Mesothelial cell of epicardium (in vitro differentiated cells): ENCODE results near the gene TDRD9. TPM values are rescaled to one million over a fixed set of nuclear protein-coding genes. Genes with fewer than 3 reads are reported as not detected.

ENCODE experiments used
- DNase-seq, 2 experiments: peaks; one replicate each; pipeline ENCODE4 v3.0.0; 2021; ENCODE audit warnings: low spot score in 2 of 2; ENCODE audit not compliant: unreplicated experiment in 2 of 2
- H3K27ac Mint-ChIP-seq: 2 replicates; pipeline ENCODE4 v1.8.0; 2021; ENCODE audit warnings: mixed read lengths
- H3K27me3 Mint-ChIP-seq: 2 replicates; pipeline ENCODE4 v1.8.0; 2021; ENCODE audit warnings: low read depth, mixed read lengths
- H3K36me3 Mint-ChIP-seq: 2 replicates; pipeline ENCODE4 v1.8.0; 2021; ENCODE audit warnings: mixed read lengths
- H3K4me1 Mint-ChIP-seq: 2 replicates; pipeline ENCODE4 v1.8.0; 2021; ENCODE audit warnings: mixed read lengths
- H3K4me3 Mint-ChIP-seq: 2 replicates; pipeline ENCODE4 v1.8.0; 2021; ENCODE audit warnings: mild to moderate bottlenecking, moderate library complexity, mixed read lengths
- H3K9me3 Mint-ChIP-seq: 2 replicates; pipeline ENCODE4 v1.8.0; 2021; ENCODE audit warnings: mixed read lengths
- CTCF ChIP-seq: fragments of 200-600 bp; sonication (generic); IDR thresholded peaks from one replicate; pipeline ENCODE4 v1.5.0; 2021; ENCODE audit warnings: antibody characterized with exemption; ENCODE audit not compliant: unreplicated experiment
- total RNA-seq: library from RNA; stranded (reverse); gene quantifications from 3 replicates; pipeline ENCODE4 v1.2.1, GENCODE V29; 2021

The TDRD9 gene
- total RNA-seq, 1 donor from 2014 or later, result not detected

GRCh38 chr14:104099096-104100041 lies 171.1 kb downstream of the TDRD9 start:
- no peak for DNase-seq

GRCh38 chr14:104100171-104101085 lies 172.2 kb downstream of the TDRD9 start:
- H3K4me3 Mint-ChIP-seq, result no peak overlapping the region
- DNase-seq, result no peak
- TF ChIP-seq CTCF, result no peak
- H3K9me3 Mint-ChIP-seq, result no peaks in the 10 kb centered on the region
- H3K36me3 Mint-ChIP-seq, result no peaks in the 10 kb centered on the region
- H3K4me1 Mint-ChIP-seq, result peaks cover 7% of the 10 kb centered on the region
- H3K27ac Mint-ChIP-seq, result no peak overlapping the region
- peaks cover 10% of the 10 kb centered on the region for H3K27me3 Mint-ChIP-seq

More at GRCh38 chr14:104099096-104100041, 171.1 kb downstream of the TDRD9 start:
- Mint-ChIP-seq H3K4me3 (no peak overlapping the region), H3K4me1 (peaks cover 10% of the 10 kb centered on the region), H3K36me3 (no peaks in the 10 kb centered on the region), H3K27ac (no peak overlapping the region), H3K9me3 (no peaks in the 10 kb centered on the region), H3K27me3 (peaks cover 16% of the 10 kb centered on the region)
- TF ChIP-seq CTCF, result no peak

GRCh38 chr14:104101086-104101621 lies 172.9 kb downstream of the TDRD9 start:
- Mint-ChIP-seq H3K27ac (no peak overlapping the region), H3K27me3 (peaks cover 7% of the 10 kb centered on the region), H3K36me3 (no peaks in the 10 kb centered on the region), H3K9me3 (no peaks in the 10 kb centered on the region), H3K4me3 (no peak overlapping the region), H3K4me1 (peaks cover 7% of the 10 kb centered on the region)
- DNase-seq, result no peak
- no peak for TF ChIP-seq CTCF

- Mint-ChIP-seq H3K27ac (no peak overlapping the region), H3K4me1 (peaks cover 7% of the 10 kb centered on the region), H3K36me3 (no peaks in the 10 kb centered on the region), H3K4me3 (no peak overlapping the region), H3K27me3 (peaks cover 5% of the 10 kb centered on the region), H3K9me3 (no peaks in the 10 kb centered on the region)
- no peak for DNase-seq
- TF ChIP-seq CTCF, result no peak
These were observed 173.5 kb downstream of the TDRD9 start for GRCh38 chr14:104101651-104102281.

Other genes starting within 250 kb of the TDRD9 start
- gene XRCC3, start 213.0 kb upstream of the TDRD9 start, total RNA-seq, result 17.0 to 19.7 TPM (median 19.2 TPM) in 3 replicates
- gene ZFYVE21, start 212.6 kb upstream of the TDRD9 start, total RNA-seq, result 32.9 to 40.2 TPM (median 37.3 TPM) in 3 replicates
- gene PPP1R13B, start 80.9 kb upstream of the TDRD9 start, total RNA-seq, result 44.5 to 53.0 TPM (median 49.1 TPM) in 3 replicates
- gene RD3L, start 14.1 kb downstream of the TDRD9 start, total RNA-seq, result not detected in 3 replicates
- gene ASPG, start 157.2 kb downstream of the TDRD9 start, total RNA-seq, result 3.3 to 4.0 TPM (median 3.6 TPM) in 3 replicates
- 18.4 to 20.0 TPM (median 19.4 TPM) in 3 replicates for gene KIF26A, start 210.1 kb downstream of the TDRD9 start, total RNA-seq